Measurements from ENCODE around the gene MT1F. TPM values are rescaled to one million over a fixed set of nuclear protein-coding genes. Genes with fewer than 3 reads are reported as not detected.
A peak's percentile ranks its signal among the peaks of the same experiment; 100 is the strongest.
"Not testable (repeated sequence)": the region's sequence is repeated elsewhere in the genome, so short reads cannot be mapped to it uniquely, and the experiment has no call there.

MT1F gene
- 6.5 TPM for total RNA-seq (ENCODE audit: insufficient read depth, low replicate concordance)

GRCh38 chr16:56657555-56658326 lies at the start of gene MT1F:
Gene MT1F (plus strand): TSS chr16:56657959. CDS start chr16:56658059, 100 bp downstream.
- peak; percentile 50 for DNase-seq (ENCODE audit: low spot score)

GRCh38 chr16:56608043-56608875 lies 49.5 kb upstream of the MT1F start, which contains the start of gene MT2A:
Gene MT2A (plus strand): TSS chr16:56608584. CDS start chr16:56608656, 72 bp downstream.
- DNase-seq (ENCODE audit: low spot score), result peak; percentile 97

GRCh38 chr16:56608876-56609462 lies 48.8 kb upstream of the MT1F start:
- no peak for DNase-seq (ENCODE audit: low spot score)

DNA sequence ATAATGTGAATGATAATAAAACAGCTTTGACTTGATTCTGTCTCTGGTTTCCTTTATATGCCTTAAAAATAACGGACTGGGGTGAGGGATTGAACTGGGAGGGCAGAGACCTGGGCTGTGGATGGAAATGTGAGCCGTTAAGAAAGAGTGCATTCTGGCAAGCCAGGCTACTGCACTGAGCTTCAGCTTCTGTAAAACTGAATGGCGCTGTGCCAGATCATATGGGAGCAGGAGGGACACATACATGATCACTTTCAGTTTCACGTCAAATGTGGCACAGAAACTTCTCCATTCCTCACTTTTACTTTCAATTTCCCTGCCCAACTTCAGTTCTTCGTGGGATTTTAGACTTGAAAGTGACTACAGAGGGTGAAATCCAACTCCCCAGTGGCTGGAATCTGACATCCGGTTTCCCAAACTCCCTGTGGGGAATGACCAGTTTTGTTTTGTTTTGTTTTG lies 48.3 kb upstream of the MT1F start:
- DNase-seq (ENCODE audit: low spot score), result peak; percentile 82

GRCh38 chr16:56610017-56610608 lies 47.6 kb upstream of the MT1F start:
- DNase-seq (ENCODE audit: low spot score), result peak; percentile 26

GRCh38 chr16:56610609-56611111 lies 47.1 kb upstream of the MT1F start:
- DNase-seq (ENCODE audit: low spot score), result peak; percentile 69

DNA sequence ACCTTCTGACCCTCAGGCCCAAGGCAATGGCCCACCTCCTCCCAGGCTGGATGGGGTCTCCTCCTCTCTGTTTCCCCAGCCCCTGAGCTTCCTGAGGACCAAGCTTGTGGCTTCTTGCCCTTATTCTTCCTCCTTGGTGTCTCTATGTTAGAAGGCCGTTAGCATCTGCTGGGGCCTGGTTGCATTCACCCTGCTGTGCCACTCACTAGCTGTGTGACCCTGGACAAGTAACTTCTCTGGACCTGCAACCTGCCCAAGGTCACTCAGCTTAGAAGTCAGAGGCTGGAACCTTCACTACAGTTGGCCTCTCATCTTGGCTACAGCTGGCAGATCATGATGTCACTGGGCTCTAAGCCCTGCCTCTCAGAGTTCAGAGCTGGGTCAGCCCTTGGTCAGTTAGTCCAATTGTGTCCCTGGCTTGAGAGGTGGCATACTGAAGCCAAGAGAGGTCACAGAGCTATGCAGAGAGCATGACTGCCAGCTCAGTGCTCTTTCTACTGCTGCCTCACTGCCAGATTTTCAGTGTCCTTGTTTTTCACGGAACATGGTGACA lies 46.4 kb upstream of the MT1F start:
- DNase-seq (ENCODE audit: low spot score), result no peak

DNA sequence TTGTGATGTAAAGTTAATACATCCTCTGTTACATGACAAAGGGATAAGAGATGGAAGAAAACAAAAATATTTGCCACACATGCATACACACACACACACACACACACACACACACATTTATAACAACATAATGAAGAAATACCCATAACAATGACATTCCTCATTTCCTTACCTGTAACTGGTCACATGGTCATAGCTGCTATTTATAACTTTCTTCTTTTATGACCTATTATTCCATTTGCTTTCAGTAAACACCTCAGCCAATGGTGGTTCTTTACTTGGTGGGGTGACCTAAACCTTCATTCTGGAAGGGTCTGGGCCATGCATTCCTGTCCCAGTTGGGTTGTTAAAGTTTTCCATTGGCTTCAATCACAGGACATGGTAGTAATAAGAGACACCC lies 44.1 kb upstream of the MT1F start:
- no peak for DNase-seq (ENCODE audit: low spot score)

DNA sequence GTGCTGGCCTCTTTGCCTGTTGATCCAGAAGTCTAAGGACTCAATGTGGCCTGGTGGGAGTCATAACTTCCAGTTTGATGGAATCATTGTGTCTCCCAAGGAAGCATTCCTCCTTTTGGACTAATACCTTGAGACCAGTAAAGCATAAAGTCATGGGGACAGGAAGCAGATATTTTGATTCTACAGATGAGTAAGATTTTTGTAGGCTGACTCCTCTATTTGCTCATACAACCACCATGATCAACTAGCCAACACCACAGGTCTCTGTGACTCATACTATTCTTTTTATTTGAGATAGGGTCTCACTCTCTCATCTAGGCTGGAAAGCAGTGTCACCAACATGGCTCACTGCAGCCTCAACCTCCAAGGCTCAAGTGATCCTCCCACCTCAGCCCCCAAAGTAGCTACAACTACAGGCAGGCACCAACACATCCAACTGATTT lies 43.2 kb upstream of the MT1F start:
- no peak for DNase-seq (ENCODE audit: low spot score)

DNA sequence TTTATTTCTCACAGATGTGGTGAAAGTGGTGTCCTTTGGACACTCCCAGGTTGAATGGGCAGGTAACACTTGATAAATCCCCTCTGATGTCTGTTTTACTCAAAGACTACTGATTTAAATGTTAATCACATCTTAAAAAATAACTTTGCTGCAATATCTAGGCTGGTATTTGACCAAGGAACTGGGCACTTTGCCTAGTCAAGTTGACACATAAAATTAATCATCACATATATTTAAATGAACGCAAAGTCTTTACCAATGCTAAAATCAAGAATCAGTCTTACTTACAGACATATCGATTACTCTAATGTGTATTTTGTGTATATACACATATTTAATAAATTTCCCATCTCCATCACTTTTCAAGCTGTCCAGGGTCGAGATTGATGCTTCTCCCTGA lies 42.4 kb upstream of the MT1F start:
- no peak for DNase-seq (ENCODE audit: low spot score)

GRCh38 chr16:56616608-56617211 lies 41.0 kb upstream of the MT1F start:
- DNase-seq (ENCODE audit: low spot score), result no peak

GRCh38 chr16:56617212-56618085 lies 40.3 kb upstream of the MT1F start:
- DNase-seq (ENCODE audit: low spot score), result peak; percentile 77

- no peak for DNase-seq (ENCODE audit: low spot score)
These were observed 39.6 kb upstream of the MT1F start for GRCh38 chr16:56618138-56618537.

DNA sequence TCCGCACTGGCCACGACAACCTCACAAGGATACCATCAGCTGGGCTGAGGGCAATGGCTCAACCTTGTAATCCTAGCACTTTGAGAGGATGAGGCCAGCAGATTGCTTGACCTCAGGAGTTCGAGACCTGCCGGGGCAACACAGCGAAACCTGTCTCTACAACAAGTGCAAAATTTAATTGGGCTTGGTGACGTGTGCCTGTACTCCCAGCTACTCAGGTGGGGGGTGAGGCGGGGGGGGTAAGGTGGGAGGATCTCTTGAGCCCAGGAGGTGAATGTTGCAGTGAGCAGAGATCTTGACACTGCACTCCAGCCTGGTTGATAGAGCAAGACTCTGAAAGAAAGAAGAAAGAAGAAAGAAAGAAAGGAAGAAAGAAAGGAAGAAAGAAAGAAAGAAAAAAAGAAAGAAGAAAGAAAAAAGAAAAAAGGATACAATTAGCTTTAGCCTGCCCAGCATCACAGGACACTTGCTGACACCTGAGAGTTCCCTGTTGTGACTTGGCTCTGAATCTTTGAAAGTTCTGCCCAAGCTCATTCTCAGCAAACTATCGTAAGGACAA lies 37.3 kb upstream of the MT1F start:
- no peak for DNase-seq (ENCODE audit: low spot score)

- DNase-seq (ENCODE audit: low spot score), result not testable (repeated sequence)
These were observed 35.9 kb upstream of the MT1F start for GRCh38 chr16:56621665-56622445.

DNA sequence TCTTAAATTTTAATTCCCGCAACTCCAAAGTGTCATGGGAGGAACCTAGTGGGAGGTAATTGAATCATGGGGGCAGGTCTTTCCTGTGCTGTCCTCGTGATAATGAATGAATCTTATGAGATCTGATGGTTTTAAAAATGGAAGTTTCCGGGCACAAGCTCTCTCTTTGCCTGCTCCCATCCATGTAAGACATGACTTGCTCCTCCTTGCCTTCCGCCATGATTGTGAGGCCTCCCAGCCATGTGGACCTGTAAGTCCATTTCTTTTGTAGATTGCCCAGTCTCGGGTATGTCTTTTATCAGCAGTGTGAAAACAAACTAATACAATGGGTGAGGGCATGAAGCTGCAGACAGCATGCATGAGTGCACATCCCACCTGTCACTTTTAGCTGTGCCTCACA lies 34.6 kb upstream of the MT1F start:
- not testable (repeated sequence) for DNase-seq (ENCODE audit: low spot score)

DNA sequence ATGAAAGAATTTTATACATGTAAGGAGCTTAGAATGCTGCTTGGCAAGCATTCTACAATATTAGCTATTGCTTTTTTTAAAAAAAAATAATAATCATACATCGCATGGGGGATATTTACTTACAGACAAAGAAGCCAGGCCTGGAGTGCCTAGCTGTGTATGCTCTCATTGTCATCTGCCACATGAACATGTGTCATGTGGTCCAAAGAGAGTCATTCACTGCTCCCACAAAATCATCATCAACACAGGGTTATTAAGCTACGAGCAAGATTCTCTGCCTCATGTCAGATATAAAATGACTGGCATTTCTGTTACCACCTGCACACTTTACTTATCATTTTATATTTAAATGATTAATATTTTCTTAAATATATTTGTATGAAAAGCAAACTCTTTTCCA lies 34.1 kb upstream of the MT1F start:
- no peak for DNase-seq (ENCODE audit: low spot score)

DNA sequence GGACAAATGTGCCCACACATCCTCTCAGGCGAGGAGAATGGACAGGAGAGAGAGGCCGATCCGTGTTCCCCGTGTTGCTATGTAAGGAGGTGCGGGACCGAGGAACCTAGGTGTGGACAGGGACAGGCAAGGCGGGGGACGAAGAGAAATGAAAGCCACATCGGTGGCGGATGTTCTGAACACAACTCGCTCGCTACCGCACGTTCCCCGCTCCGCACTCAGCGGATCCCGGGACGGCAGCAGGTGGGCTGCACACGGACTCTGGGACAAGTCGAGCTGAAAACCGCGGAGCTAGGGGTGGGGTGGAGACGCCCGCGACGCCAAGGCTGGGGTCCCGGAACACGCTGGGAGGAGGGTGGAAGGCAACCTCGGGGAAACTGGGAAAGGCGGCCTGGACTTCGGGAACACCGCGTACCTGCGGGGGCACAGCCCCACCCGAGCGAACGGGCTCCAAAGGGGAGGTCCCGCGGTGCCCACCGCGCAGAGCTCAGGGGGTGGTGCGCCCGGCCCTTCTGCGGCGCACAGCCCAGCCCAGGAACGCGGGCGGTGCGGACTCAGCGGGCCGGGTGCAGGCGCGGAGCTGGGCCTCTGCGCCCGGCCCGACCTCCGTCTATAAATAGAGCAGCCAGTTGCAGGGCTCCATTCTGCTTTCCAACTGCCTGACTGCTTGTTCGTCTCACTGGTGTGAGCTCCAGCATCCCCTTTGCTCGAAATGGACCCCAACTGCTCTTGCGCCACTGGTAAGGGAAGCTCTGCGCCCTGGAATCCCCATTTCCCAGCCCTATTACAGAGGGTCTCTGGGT lies 32.4 kb upstream of the MT1F start, which contains the start of gene MT1E:
Gene MT1E (plus strand): TSS at position 642 of the 803 bp plus-strand sequence. CDS start 71 bp downstream, at position 713.
- DNase-seq (ENCODE audit: low spot score), result peak; percentile 81
